HG03460 (cell line): ENCODE measurements around the gene CCNH.

Source experiments
- ATAC-seq: cut with Tn5 transposase; IDR thresholded peaks from one replicate; pipeline ENCODE4 v1.9.1; 2021; ENCODE audit not compliant: unreplicated experiment

Gene CCNH

GRCh38 chr5:87412630-87413342 is at the start of gene CCNH:
Gene CCNH, minus strand, starts transcription at chr5:87412930. Its CDS starts 136 bp downstream, at chr5:87412794.
- ATAC-seq = peak; percentile 99

DNA sequence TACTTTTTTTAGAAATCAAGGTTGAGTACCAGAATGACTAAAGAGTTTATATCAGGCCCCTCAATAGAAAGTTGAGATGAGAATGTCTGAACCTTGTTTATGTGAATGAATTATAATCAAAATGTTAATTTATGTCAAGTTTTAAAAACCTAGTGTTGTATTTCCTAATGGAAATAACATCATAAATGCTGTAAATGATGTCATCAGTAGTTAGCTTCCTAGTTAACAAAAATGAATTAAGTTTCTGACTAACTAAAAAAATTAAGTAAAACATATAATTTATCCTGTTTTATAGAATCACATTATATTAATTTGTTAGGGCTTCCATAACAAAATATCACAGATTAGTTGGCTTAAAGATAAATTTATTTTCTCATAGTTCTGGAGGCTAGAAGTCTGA is 45.0 kb upstream of the CCNH start:
- no peak for ATAC-seq

DNA sequence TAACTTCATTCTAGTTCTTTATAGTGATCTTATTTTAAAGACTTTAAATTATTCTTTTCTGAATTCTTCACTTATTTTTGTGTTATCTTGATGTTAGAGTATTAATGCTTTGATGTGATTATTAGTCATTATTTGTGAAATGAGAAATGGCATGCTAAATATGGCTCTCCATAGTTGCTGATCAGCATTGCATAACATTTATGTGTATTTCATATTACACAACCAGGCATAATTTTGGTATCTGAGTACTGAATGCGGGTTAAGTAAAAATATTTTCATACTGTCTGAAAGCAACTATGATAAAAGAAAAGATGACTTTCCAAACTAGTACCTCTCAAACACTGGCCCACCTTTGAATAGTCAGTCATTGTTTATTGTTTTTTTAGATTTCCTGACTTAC is 41.1 kb upstream of the CCNH start:
- no peak for ATAC-seq

- no peak for ATAC-seq
These were observed 40.1 kb upstream of the CCNH start for GRCh38 chr5:87452837-87453236.

- no peak for ATAC-seq
These were observed 29.7 kb upstream of the CCNH start for GRCh38 chr5:87442419-87442818.

DNA sequence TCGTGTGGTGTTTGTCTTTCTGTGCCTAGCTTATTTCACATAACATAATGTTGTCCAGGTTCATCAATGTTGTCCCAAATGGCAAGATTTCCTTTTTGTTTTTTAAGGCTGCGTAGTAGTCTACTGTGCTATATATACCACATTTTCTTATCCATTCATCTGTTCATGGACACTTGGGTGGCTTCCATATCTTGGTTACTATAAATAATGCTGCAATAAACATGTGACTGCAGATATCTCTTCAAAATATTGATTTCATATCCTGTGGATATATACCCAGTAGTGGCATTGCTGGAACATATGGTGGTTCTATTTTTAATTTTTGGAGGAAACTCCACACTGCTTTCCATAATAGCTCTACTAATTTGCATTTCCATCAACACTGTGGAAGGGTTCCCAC is 25.5 kb upstream of the CCNH start:
- ATAC-seq = no peak

DNA sequence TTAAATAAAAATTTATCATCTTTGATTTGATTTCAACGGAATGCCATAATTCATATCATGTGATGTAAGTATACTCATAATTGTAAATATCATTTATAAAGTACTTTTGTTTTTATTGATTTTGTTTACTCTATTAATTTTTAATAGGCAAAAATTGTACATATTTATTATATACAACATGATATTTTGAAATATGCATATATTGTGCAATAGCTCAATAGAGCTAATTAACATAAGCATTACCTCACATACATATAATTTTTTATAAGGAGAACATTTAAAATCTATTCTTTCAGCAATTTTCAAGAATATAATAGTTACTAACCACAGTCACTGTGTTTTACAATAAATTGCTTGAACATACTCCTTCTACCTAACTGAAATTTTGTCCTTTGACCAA is 25.0 kb upstream of the CCNH start:
- no peak for ATAC-seq

DNA sequence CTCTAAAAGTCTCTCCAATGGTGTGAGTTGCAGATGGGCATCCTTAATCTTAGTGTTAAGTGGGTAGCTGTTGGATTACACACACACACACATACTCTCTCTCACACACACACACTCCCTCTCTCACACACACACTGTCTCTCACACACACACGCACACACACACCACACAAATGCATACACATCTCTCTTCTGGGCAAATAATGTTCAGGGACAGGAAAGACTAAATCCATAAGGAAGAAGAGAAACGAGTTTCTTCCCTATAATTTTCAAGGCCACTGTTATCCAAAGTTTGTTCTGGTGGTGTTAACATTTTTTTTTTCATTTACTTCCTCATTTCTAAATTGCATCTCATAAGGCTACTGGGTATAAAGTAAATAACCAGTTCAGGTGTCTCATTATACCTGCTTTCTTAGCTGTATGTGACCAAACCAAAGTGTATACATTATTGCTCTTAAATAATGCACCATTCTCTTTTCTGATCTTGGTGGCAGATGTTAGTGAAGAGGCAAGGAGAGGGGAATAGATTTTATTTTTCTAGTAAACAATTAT is 22.5 kb upstream of the CCNH start:
- ATAC-seq = no peak

DNA sequence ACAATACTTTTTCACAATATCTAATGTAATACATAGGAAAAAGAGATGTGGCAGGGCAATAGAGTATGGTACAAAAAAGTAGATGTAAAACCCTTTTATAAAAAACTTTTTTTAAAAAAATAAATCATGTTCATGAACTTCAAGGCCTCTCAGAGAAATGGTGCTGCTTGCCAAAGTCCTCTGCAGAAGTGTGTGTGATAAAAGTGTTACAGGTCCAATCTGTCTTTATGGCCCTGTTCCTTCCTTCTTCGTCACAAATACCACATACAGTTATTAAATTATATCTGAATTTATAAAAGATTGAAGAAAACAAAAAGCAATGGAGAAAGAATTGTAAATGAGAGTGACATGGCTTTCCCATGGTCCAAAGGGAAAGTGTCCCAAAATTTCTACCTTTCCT is 21.7 kb upstream of the CCNH start:
- ATAC-seq = no peak

DNA sequence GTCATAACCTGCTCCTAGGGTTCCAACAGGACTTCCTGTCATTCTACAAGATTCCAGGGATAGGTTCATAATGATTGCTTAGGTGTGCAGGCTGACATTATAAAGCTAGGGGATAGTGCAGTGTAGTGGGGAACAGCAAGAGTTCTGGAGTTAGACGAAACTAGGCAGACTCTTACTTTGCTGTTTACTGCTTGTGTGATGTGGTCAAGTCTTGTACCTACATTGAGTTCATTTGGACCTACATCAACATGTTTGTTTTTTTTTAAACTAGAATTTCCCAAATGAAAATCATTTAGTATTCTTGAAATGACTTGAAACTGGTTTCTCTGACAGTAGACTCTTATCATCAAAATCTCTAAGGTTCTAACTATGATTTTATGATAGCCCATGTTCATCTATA is 21.2 kb upstream of the CCNH start:
- no peak for ATAC-seq

DNA sequence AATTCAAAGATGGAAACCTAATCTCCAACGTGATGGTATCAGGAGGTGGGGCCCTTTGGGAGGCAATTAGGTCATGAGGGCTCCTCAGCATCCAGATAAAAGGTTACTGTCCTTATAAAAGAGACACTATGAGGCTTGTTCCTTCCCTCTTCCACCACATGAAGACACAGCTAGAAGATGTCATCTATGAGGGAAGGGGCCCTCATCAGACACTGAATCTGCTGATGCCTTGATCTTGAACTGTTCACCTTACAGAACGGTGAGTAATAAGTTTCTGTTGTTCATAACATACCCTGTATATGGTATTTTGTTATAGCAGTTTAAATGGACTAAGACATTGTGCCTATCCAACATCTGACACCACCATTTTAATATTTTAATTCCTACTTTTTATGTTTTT is 19.7 kb upstream of the CCNH start:
- ATAC-seq = no peak

- no peak for ATAC-seq
These were observed 18.2 kb upstream of the CCNH start for GRCh38 chr5:87430863-87431457.

DNA sequence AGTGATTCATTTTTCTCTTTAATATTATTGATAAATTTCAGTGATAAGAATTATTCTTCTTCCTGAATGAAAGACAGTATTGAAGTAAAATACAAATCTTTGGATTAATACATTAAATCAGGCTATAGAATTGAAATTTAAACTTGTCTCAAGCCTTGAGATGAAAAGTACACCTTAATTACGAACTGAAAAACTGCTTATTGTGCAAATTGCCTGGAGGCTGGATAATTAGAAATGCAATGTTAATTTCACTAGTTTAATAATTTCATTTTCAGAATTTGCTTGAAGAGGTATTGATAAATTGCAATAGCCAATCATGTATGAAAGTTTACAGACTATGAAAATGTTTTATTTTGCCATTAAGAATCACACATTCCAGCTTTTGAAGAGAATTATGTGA is 11.0 kb upstream of the CCNH start:
- ATAC-seq = no peak

- ATAC-seq = no peak
These were observed 8.6 kb upstream of the CCNH start for GRCh38 chr5:87421307-87421706.

GRCh38 chr5:87418506-87418905 is 5.8 kb upstream of the CCNH start:
- ATAC-seq = no peak

DNA sequence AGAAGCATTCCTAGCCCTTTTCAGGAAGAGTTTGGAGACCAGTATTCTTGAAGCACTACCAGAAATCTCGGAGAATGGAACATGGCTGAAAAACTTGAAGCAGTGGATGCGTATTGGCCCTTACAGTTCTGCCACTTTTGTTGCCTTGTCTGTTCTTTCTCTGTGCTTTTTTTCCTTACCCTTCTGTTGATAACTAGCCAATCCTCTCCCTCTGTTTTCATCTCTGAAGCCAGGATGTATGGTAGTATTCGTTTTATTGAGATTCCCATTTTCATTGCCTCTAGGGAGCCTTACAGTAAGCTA is 564 bp upstream of the CCNH start:
- no peak for ATAC-seq

- ATAC-seq = peak; percentile 23
These were observed 629 bp downstream of the CCNH start for GRCh38 chr5:87411973-87412629.

DNA sequence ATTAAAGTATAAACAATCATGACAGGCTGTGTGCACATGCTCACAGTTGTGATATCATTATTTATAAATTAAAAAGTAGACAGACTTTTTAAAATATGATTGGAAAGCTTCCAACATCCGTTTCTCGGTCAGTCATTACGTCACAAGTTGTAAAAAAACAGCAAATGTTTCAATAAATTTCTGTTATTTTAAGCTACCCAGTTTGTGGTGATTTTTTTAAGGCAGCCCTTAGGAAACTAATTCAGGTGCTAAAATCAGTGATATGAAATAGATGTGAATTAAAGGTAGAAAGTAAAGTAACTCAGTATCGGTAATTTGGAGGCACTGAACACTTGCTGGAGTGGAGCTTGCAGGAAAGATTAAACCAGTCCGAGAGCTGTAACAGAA is 1.2 kb downstream of the CCNH start:
- no peak for ATAC-seq

GRCh38 chr5:87410931-87411330 is 1.8 kb downstream of the CCNH start:
- no peak for ATAC-seq

DNA sequence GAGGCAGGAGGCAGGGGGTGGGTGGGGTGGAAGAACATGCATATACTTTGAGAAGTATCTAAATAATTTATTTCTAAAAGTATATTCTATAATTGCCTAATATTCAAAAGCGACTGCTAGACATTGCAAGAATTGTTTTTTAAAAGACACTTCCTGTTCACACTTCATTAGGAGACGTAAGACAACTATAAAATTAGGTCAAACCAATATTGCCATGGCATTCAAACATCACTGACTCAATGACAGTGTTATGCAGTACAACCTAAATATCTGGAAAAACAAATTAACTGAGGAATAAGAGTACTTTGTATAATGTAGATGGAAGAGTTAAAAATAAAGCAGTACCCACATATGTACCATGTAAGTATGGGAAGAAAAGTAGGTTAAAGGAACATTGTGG is 4.5 kb downstream of the CCNH start:
- no peak for ATAC-seq

GRCh38 chr5:87405472-87406155 is 7.1 kb downstream of the CCNH start:
- no peak for ATAC-seq

DNA sequence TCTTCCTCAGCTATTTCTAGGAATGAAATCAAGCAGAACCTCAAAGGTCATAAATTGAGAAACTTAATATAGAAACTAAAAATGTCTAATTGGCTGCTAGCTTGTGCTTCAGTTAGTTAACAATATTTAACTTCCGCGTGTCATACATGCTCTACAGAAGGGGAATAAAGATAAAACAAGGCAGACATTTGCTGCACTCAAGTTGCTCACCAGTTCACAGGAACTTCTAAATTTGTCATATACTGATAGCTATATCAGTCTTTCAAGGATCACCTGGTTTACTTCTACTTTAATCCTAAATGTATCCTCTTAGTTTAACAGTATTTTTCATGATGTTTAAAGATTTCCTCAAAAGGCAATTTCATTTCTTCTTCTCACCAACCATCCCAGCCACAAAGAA is 8.4 kb downstream of the CCNH start:
- ATAC-seq = no peak
